ENCODE measurements around the gene KCNJ12.
"Not testable (repeated sequence)": the region's sequence is repeated elsewhere in the genome, so short reads cannot be mapped to it uniquely, and the experiment has no call there.

KCNJ12 gene

DNA sequence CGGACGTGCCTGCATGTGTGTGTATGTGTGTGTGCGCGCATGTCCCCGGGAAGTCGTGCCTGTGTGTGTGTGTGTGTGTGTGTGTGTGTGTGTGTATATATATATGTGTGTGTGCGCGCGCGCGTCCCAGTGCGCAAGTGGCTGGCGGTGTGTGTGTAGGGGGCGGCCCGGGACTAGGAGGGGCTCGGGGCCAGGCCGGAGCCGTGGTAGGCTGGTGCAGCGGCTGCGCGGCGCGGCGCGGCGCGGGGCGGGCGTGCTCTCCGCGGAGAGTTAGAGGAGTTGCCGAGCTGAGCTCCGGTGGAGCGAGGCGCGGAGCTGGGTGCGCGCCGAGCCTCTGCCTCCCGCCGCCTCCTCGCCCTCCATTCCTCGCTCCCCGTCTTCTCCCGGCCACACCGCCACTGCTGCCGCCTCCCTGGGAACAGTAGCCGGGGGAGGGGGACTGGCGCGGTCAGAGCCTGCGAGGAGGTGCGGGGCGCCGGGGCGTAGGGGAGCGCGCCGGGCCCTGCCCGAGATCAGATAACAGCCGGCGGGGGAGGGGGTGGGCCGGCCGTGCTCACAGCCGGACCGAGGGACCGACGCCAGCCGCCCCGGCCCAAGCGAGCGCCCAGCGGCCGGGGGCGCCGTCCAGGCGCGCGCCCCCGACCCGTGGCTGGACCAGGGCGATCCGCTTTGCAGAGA lies at the start of gene KCNJ12:
Gene KCNJ12 (plus strand): TSS at position 277 of the 678 bp plus-strand sequence. CDS start 38,986 bp downstream, outside the sequence.
- peaks cover 11% of the 10 kb centered on the region for H3K4me1 ChIP-seq (ENCODE audit: insufficient read depth, low read length)
- H3K36me3 ChIP-seq (ENCODE audit: insufficient read depth, low read length) = no peaks in the 10 kb centered on the region
- H3K27me3 ChIP-seq (ENCODE audit: insufficient read depth, low read length) = peaks cover 47% of the 10 kb centered on the region
- H3K9me3 ChIP-seq (ENCODE audit: low read length) = no peaks in the 10 kb centered on the region
- peak within 1 kb of the TSS; percentile 39 for H3K4me3 ChIP-seq (ENCODE audit: low read length)
- peak within 1 kb of the TSS; percentile 27 for H2AFZ ChIP-seq (ENCODE audit: low read depth, low read length)

DNA sequence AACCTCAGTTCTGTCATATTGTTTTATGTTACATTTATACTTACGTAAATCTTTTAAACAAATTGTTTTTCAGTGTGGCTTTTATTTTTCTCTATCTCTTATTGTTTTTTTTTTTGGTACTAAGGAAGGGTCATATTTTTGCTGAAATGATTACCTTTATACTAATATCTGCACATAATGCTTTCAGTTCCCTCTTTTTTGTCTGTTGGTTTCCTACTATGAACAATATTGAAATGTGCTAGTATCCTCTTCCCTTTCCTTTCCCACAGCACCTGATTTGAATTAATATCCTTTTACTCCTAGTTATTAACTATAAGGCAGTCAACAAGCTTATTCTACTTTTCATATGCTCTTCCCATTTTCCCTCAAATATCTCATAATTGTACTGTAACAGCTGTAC lies 48.2 kb upstream of the KCNJ12 start:
- H3K27me3 ChIP-seq (ENCODE audit: insufficient read depth, low read length); H3K36me3 ChIP-seq (ENCODE audit: insufficient read depth, low read length); H3K4me3 ChIP-seq (ENCODE audit: low read length); H3K4me1 ChIP-seq (ENCODE audit: insufficient read depth, low read length); H2AFZ ChIP-seq (ENCODE audit: low read depth, low read length); H3K9me3 ChIP-seq (ENCODE audit: low read length): not testable (repeated sequence)

DNA sequence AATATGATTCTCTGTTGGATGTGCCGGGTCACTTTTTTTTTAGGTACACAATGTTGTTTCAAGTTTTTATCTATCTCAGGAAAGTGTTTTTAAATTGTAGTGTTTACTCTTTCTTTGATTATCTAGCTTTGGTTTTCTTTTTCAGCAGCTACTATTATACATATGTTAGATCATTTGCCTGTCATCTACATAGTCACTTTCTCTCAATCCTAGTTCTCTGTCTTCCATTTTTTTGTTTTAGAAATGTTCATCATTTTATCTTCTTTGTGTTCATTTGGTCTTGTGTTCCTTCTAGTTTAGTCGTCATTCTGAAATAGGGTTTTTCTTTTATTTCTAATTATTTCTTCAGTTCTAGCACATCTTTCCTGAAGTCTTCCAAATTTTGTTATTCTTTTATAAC lies 47.4 kb upstream of the KCNJ12 start:
- not testable (repeated sequence) for H3K4me3 ChIP-seq (ENCODE audit: low read length); H3K4me1 ChIP-seq (ENCODE audit: insufficient read depth, low read length); H3K9me3 ChIP-seq (ENCODE audit: low read length); H2AFZ ChIP-seq (ENCODE audit: low read depth, low read length); H3K36me3 ChIP-seq (ENCODE audit: insufficient read depth, low read length); H3K27me3 ChIP-seq (ENCODE audit: insufficient read depth, low read length)

DNA sequence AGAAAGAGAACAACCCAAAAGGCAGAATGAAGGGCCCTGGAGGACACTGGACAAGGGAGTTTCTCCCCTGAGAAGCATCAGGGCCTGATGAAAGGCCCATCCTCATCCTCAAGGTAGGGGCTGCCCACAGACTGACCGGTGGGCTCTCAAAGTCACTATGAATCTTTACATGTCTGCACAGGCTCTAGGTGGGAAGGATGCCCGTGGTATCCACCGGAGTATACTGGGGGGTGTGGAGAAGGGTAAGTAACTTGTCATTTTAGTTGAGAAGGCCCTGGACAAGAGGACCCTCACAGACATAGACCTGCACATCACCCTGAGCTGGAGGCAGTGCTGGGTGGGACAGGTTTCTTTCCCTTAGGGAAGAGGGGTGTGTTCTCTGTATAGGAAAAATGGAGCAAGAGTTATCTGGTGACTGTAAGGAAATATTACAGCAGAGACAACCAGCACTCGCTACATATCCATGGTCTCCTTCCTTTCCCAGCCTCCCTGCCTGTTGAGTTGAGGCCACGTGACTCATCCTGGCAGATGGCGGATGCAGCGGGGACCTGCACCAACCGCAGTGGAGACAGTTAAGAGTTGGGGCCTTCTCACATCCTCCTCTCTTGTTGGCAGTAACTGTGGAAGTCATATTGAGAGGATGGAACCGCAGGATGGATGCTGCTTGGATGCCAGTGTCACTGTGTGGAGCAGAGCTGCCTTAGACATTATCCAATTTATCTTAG lies 45.6 kb upstream of the KCNJ12 start:
- no peaks in the 10 kb centered on the region for H3K27me3 ChIP-seq (ENCODE audit: insufficient read depth, low read length)
- no peaks in the 10 kb centered on the region for H3K9me3 ChIP-seq (ENCODE audit: low read length)
- H3K4me3 ChIP-seq (ENCODE audit: low read length) = no peak overlapping the region
- no peaks in the 10 kb centered on the region for H3K4me1 ChIP-seq (ENCODE audit: insufficient read depth, low read length)
- no peaks in the 10 kb centered on the region for H3K36me3 ChIP-seq (ENCODE audit: insufficient read depth, low read length)
- no peak overlapping the region for H2AFZ ChIP-seq (ENCODE audit: low read depth, low read length)

GRCh38 chr17:21336541-21337294 lies 39.4 kb upstream of the KCNJ12 start:
- not testable (repeated sequence) for H3K9me3 ChIP-seq (ENCODE audit: low read length); H3K4me3 ChIP-seq (ENCODE audit: low read length); H3K27me3 ChIP-seq (ENCODE audit: insufficient read depth, low read length); H3K4me1 ChIP-seq (ENCODE audit: insufficient read depth, low read length); H3K36me3 ChIP-seq (ENCODE audit: insufficient read depth, low read length); H2AFZ ChIP-seq (ENCODE audit: low read depth, low read length)

GRCh38 chr17:21337981-21338625 lies 38.1 kb upstream of the KCNJ12 start:
- H2AFZ ChIP-seq (ENCODE audit: low read depth, low read length) = not testable (repeated sequence)

GRCh38 chr17:21339011-21339410 lies 37.1 kb upstream of the KCNJ12 start:
- peaks cover 3% of the 10 kb centered on the region for H3K27me3 ChIP-seq (ENCODE audit: insufficient read depth, low read length)
- no peaks in the 10 kb centered on the region for H3K36me3 ChIP-seq (ENCODE audit: insufficient read depth, low read length)
- no peaks in the 10 kb centered on the region for H3K4me1 ChIP-seq (ENCODE audit: insufficient read depth, low read length)
- H3K4me3 ChIP-seq (ENCODE audit: low read length) = no peak overlapping the region
- H2AFZ ChIP-seq (ENCODE audit: low read depth, low read length) = no peak overlapping the region
- H3K9me3 ChIP-seq (ENCODE audit: low read length) = no peaks in the 10 kb centered on the region

More at GRCh38 chr17:21337981-21338625, 38.1 kb upstream of the KCNJ12 start:
- not testable (repeated sequence) for H3K4me1 ChIP-seq (ENCODE audit: insufficient read depth, low read length); H3K27me3 ChIP-seq (ENCODE audit: insufficient read depth, low read length); H3K4me3 ChIP-seq (ENCODE audit: low read length); H3K9me3 ChIP-seq (ENCODE audit: low read length); H3K36me3 ChIP-seq (ENCODE audit: insufficient read depth, low read length)

- H3K36me3 ChIP-seq (ENCODE audit: insufficient read depth, low read length); H3K4me3 ChIP-seq (ENCODE audit: low read length); H3K9me3 ChIP-seq (ENCODE audit: low read length); H3K4me1 ChIP-seq (ENCODE audit: insufficient read depth, low read length); H2AFZ ChIP-seq (ENCODE audit: low read depth, low read length); H3K27me3 ChIP-seq (ENCODE audit: insufficient read depth, low read length): not testable (repeated sequence)
Measured at GRCh38 chr17:21339571-21339970, 36.6 kb upstream of the KCNJ12 start.

- H3K9me3 ChIP-seq (ENCODE audit: low read length); H3K4me1 ChIP-seq (ENCODE audit: insufficient read depth, low read length); H3K27me3 ChIP-seq (ENCODE audit: insufficient read depth, low read length); H3K4me3 ChIP-seq (ENCODE audit: low read length); H3K36me3 ChIP-seq (ENCODE audit: insufficient read depth, low read length); H2AFZ ChIP-seq (ENCODE audit: low read depth, low read length): not testable (repeated sequence)
Measured at GRCh38 chr17:21340407-21340806, 35.8 kb upstream of the KCNJ12 start.

DNA sequence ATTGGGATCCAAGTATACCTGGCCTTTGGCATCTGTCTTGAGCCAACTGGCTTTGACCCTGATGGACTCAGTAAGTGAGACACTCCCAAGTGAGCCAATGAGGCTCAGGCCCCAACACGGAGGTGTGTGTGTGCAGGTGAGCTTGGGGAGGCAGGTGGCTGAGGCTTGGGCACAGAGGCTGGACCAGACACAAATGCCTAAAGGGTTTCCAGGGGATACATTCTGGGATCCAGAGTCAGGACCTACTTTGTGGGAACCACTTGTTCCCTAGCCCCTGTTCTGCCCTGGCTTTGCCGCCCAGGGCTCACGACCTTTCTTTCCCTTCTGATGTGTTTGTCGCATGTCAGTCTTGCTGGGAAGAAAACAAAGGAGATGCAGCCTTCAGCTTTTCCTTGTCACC lies 34.9 kb upstream of the KCNJ12 start:
- H3K4me3 ChIP-seq (ENCODE audit: low read length); H2AFZ ChIP-seq (ENCODE audit: low read depth, low read length); H3K9me3 ChIP-seq (ENCODE audit: low read length); H3K36me3 ChIP-seq (ENCODE audit: insufficient read depth, low read length); H3K4me1 ChIP-seq (ENCODE audit: insufficient read depth, low read length); H3K27me3 ChIP-seq (ENCODE audit: insufficient read depth, low read length): not testable (repeated sequence)

DNA sequence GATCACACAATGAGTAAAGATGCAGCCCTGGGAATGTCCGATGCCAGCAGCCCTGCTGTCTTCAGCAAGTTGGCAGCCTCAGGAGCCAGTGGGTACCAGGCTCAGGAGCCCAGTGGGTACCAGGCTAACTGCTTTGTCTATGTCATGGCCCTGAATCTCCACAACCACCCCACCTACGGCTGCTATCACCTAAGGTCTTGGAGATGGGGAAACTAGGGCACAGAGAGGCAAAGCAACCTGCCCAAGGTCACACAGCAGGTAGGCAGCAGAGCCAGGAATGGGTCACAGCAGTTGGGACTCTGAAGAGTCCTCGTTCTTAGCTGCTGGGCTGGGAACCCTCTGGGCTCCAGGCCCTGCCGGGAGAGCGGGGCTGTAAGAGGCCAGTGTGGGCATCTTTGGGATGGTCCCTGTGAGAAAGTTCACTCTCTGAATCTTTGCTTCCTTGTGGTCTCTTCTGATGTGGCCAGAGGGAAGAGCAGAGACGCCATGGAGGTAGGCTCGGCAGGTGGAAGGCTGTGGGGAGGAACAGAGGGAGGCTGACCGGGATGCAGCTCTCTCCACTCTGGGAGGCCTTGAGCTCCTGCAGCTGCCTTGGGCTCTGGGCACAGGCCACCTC lies 34.1 kb upstream of the KCNJ12 start:
- not testable (repeated sequence) for H3K27me3 ChIP-seq (ENCODE audit: insufficient read depth, low read length); H2AFZ ChIP-seq (ENCODE audit: low read depth, low read length); H3K36me3 ChIP-seq (ENCODE audit: insufficient read depth, low read length); H3K9me3 ChIP-seq (ENCODE audit: low read length); H3K4me1 ChIP-seq (ENCODE audit: insufficient read depth, low read length); H3K4me3 ChIP-seq (ENCODE audit: low read length)

- H3K27me3 ChIP-seq (ENCODE audit: insufficient read depth, low read length); H2AFZ ChIP-seq (ENCODE audit: low read depth, low read length); H3K36me3 ChIP-seq (ENCODE audit: insufficient read depth, low read length); H3K4me3 ChIP-seq (ENCODE audit: low read length); H3K4me1 ChIP-seq (ENCODE audit: insufficient read depth, low read length); H3K9me3 ChIP-seq (ENCODE audit: low read length): not testable (repeated sequence)
Measured at GRCh38 chr17:21343061-21343949, 32.9 kb upstream of the KCNJ12 start.
